Spleen (tissue), 7 donors: Measurements from ENCODE around the gene ZNF609.

Experiments used
- CTCF ChIP-seq, 11 experiments: fragments of 200-600 bp in 7 of 11; fragments of 450-650 bp in 4 of 11; sonication (generic) in 4 of 11; IDR thresholded peaks in 8 of 11; conservative IDR thresholded peaks in 3 of 11; 1 replicate in 7 of 11; 2 replicates in 4 of 11; pipeline versions ENCODE4 v1.4.0 to v1.8.0; 2016 to 2021; ENCODE audit warnings: antibody characterized with exemption in 11 of 11, inconsistent platforms in 4 of 11, mild to moderate bottlenecking in 1 of 11
- POLR2A ChIP-seq, 3 donors: fragments of 450-650 bp; IDR thresholded peaks; one replicate each; pipeline ENCODE4 v1.5.1; 2017; ENCODE audit warnings: antibody characterized with exemption in 3 of 3, mild to moderate bottlenecking in 1 of 3
- donor health status: DM: no; HTN: no; CAD: no; lungs with moderate emphysema.
- donor health status: DM: no; HTN: no; CAD: no.
- donor health status: DM: no; HTN: no; CAD: no.

- TF ChIP-seq CTCF (IDR thresholded peaks at IDR 0.05 in 8 of 11, conservative IDR thresholded peaks at IDR 0.05 in 3 of 11) (no peak), POLR2A (IDR thresholded peaks at IDR 0.05) (no peak)
Measured at GRCh38 chr15:64586259-64586870, 126.0 kb downstream of the ZNF609 start.
